Mammary epithelial cell (primary cell): ENCODE results near the gene SLC25A13.

Experiments used
- EZH2 ChIP-seq: IDR thresholded peaks from 2 replicates; pipeline ENCODE4 v1.6.1; 2012; ENCODE audit warnings: low read length, inconsistent platforms, borderline replicate concordance
- TF ChIP-seq, protein P1 (sequence below), 2 donors: IDR thresholded peaks in 1 of 2; conservative IDR thresholded peaks in 1 of 2; 2 replicates each; pipeline ENCODE4 v1.5.1; 2011 to 2012; ENCODE audit warnings: inconsistent platforms in 2 of 2, low read length in 2 of 2, mild to moderate bottlenecking in 2 of 2, control low read depth in 1 of 2, low read depth in 1 of 2; ENCODE audit not compliant: insufficient read depth in 1 of 2; ENCODE audit errors: extremely low read depth in 1 of 2

DNA sequence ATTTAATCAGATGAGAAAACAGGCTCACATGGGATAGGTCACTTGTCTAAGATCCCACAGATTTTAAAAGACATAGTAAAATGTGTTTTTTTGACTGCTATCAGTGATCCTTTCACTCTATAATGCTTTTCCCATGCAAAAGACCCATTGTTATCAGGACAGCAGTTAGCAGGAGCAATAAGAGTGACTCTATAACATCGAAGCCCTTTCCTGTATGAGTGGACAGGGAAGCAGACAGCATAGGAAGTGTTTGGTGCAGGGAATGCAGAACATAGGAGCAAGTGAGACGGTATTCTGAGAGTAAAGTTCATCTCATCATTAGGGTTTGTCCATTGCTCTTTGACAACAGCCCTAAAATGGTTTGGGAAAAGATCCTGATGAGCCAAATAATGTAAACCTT is 68.5 kb downstream of the SLC25A13 start:
- TF ChIP-seq, protein P1, sequence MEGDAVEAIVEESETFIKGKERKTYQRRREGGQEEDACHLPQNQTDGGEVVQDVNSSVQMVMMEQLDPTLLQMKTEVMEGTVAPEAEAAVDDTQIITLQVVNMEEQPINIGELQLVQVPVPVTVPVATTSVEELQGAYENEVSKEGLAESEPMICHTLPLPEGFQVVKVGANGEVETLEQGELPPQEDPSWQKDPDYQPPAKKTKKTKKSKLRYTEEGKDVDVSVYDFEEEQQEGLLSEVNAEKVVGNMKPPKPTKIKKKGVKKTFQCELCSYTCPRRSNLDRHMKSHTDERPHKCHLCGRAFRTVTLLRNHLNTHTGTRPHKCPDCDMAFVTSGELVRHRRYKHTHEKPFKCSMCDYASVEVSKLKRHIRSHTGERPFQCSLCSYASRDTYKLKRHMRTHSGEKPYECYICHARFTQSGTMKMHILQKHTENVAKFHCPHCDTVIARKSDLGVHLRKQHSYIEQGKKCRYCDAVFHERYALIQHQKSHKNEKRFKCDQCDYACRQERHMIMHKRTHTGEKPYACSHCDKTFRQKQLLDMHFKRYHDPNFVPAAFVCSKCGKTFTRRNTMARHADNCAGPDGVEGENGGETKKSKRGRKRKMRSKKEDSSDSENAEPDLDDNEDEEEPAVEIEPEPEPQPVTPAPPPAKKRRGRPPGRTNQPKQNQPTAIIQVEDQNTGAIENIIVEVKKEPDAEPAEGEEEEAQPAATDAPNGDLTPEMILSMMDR (conservative IDR thresholded peaks at IDR 0.05 in 1 of 2, IDR thresholded peaks at IDR 0.05 in 1 of 2; ENCODE audit: extremely low read depth in 1 of 2, insufficient read depth in 1 of 2, low read depth in 1 of 2, low read length in 2 of 2) = no peak
- no peak for TF ChIP-seq EZH2
